Thyroid gland (tissue), 4 donors: Measurements from ENCODE around the gene GET4. TPM values are rescaled to one million over a fixed set of nuclear protein-coding genes. Genes with fewer than 3 reads are reported as not detected.

Experiments
- DNase-seq, 2 donors: peaks; one replicate each; pipeline ENCODE4 v3.0.0-alpha.2; 2019
- H3K27ac ChIP-seq, 3 donors: fragments of 200-600 bp; sonication (generic); 1 replicate in 2 of 3; 2 replicates in 1 of 3; pipeline ENCODE4 v1.5.1; 2016 to 2019; ENCODE audit warnings: mild to moderate bottlenecking in 1 of 3, moderate library complexity in 1 of 3
- H3K27me3 ChIP-seq: fragments of 200-600 bp; sonication (generic); one replicate; pipeline ENCODE4 v1.5.1; 2019
- H3K36me3 ChIP-seq, 2 donors: fragments of 200-600 bp; sonication (generic); one replicate each; pipeline ENCODE4 v1.5.1; 2016 to 2019
- H3K4me1 ChIP-seq, 2 donors: fragments of 200-600 bp; sonication (generic); one replicate each; pipeline ENCODE4 v1.5.1; 2017 to 2019
- H3K4me3 ChIP-seq, 3 donors: fragments of 200-600 bp; sonication (generic); replicated peaks in 1 of 3; 1 replicate in 2 of 3; 2 replicates in 1 of 3; pipeline ENCODE4 v1.5.1; 2016; ENCODE audit warnings: mild to moderate bottlenecking in 1 of 3
- H3K9me3 ChIP-seq: fragments of 200-600 bp; sonication (generic); one replicate; pipeline ENCODE4 v1.5.1; 2017
- CTCF ChIP-seq, 6 experiments: fragments of 200-600 bp in 3 of 6; fragments of 450-650 bp in 3 of 6; sonication (generic) in 3 of 6; IDR thresholded peaks; one replicate each; pipeline ENCODE4 v1.5.1; 2016 to 2019; ENCODE audit warnings: antibody characterized with exemption in 6 of 6, mild to moderate bottlenecking in 2 of 6, inconsistent platforms in 1 of 6, moderate library complexity in 1 of 6
- POLR2A ChIP-seq, 2 donors: fragments of 450-650 bp; IDR thresholded peaks; one replicate each; pipeline ENCODE4 v1.6.1; 2017; ENCODE audit warnings: antibody characterized with exemption in 2 of 2, mild to moderate bottlenecking in 2 of 2, moderate library complexity in 1 of 2
- WGBS, 2 donors: methylation state at CpG; one replicate each; pipeline ENCODE4 v1.1.5; 2017; 5-methylcytosine and 5-hydroxymethylcytosine counted together
- intact Hi-C: fragments of 100-400 bp; cut with DNase I; formaldehyde crosslinking; loops from one replicate; pipeline ENCODE4 v1.15.1; 2023
- total RNA-seq, 4 donors: library from RNA; depleted of rRNA; stranded (reverse); fragments of >200 nt; gene quantifications; one replicate each; pipeline ENCODE4 v1.2.3, GENCODE V29; 2016

GET4 gene
- total RNA-seq, 4 donors from 2014 or later: 29.2 to 38.7 (median 34.3) TPM

GRCh38 chr7:887488-887820 lies 11.1 kb downstream of the GET4 start:
- no peak for DNase-seq
- H3K36me3 ChIP-seq: peaks cover 38 to 44% of the 10 kb centered on the region in 2 donors
- intact Hi-C loops: no loop called here

GRCh38 chr7:888081-889024 lies 12.0 kb downstream of the GET4 start:
- TF ChIP-seq POLR2A (IDR thresholded peaks at IDR 0.05) (no peak), CTCF (IDR thresholded peaks at IDR 0.05) (no peak)
- Histone ChIP-seq H3K27ac (no peak overlapping the region), H3K36me3 (peaks cover 38 to 44% of the 10 kb centered on the region in 2 donors), H3K4me1 (peaks cover 3 to 5% of the 10 kb centered on the region in 2 donors), H3K27me3 (no peaks in the 10 kb centered on the region), H3K4me3 (no peak overlapping the region), H3K9me3 (no peaks in the 10 kb centered on the region)
- intact Hi-C loops: no loop called here
- WGBS, 2 donors: 91% methylated on average over 23 to 29 of the region's 43 CpGs
- DNase-seq: no peak

More at GRCh38 chr7:887488-887820, 11.1 kb downstream of the GET4 start:
- TF ChIP-seq CTCF (IDR thresholded peaks at IDR 0.05) (no peak), POLR2A (IDR thresholded peaks at IDR 0.05) (no peak)
- Histone ChIP-seq H3K27ac (no peak overlapping the region), H3K9me3 (no peaks in the 10 kb centered on the region), H3K4me3 (no peak overlapping the region), H3K4me1 (peaks cover 10 to 14% of the 10 kb centered on the region in 2 donors), H3K27me3 (no peaks in the 10 kb centered on the region)
- 96 to 100% methylated on average over 1 to 16 of the region's 18 CpGs for WGBS, 2 donors

- TF ChIP-seq CTCF (IDR thresholded peaks at IDR 0.05) (no peak), POLR2A (IDR thresholded peaks at IDR 0.05) (no peak)
- DNase-seq: no peak
- Histone ChIP-seq H3K27ac (no peak overlapping the region), H3K4me3 (no peak overlapping the region), H3K9me3 (no peaks in the 10 kb centered on the region), H3K27me3 (no peaks in the 10 kb centered on the region), H3K4me1 (no peaks in the 10 kb centered on the region), H3K36me3 (peaks cover 42 to 51% of the 10 kb centered on the region in 2 donors)
- intact Hi-C loops: no loop called here
- WGBS, 2 donors: 95% methylated on average over 9 of the region's 15 CpGs; no CpG with 5 or more reads in 1 of the 2 donors
These were observed 12.7 kb downstream of the GET4 start for GRCh38 chr7:889025-889390.

GRCh38 chr7:889391-889790 lies 13.0 kb downstream of the GET4 start:
- intact Hi-C loops: no loop called here
- H3K27me3 ChIP-seq: no peaks in the 10 kb centered on the region
- H3K4me3 ChIP-seq: no peak overlapping the region
- no peak for TF ChIP-seq CTCF (IDR thresholded peaks at IDR 0.05)
- TF ChIP-seq POLR2A (IDR thresholded peaks at IDR 0.05): no peak
- no peak overlapping the region for H3K27ac ChIP-seq
- no peaks in the 10 kb centered on the region for H3K4me1 ChIP-seq
- DNase-seq: no peak
- no peaks in the 10 kb centered on the region for H3K9me3 ChIP-seq
- H3K36me3 ChIP-seq: peaks cover 45 to 55% of the 10 kb centered on the region in 2 donors
- 88 to 93% methylated on average over 10 to 11 of the region's 18 CpGs for WGBS, 2 donors

GRCh38 chr7:890868-891267 lies 14.5 kb downstream of the GET4 start:
- intact Hi-C loops: no loop called here
- no peak for TF ChIP-seq CTCF (IDR thresholded peaks at IDR 0.05)
- no peak for TF ChIP-seq POLR2A (IDR thresholded peaks at IDR 0.05)
- no peak for DNase-seq

More at GRCh38 chr7:890868-891267, 14.5 kb downstream of the GET4 start:
- H3K27me3 ChIP-seq: no peaks in the 10 kb centered on the region
- no peaks in the 10 kb centered on the region for H3K4me1 ChIP-seq
- H3K36me3 ChIP-seq: peaks cover 60 to 67% of the 10 kb centered on the region in 2 donors
- 91 to 97% methylated on average over 15 of the region's 15 CpGs for WGBS, 2 donors
- H3K9me3 ChIP-seq: no peaks in the 10 kb centered on the region
- no peak overlapping the region for H3K27ac ChIP-seq
- no peak overlapping the region for H3K4me3 ChIP-seq
